ENCODE measurements around the gene PSAT1. TPM values are rescaled to one million over a fixed set of nuclear protein-coding genes. Genes with fewer than 3 reads are reported as not detected.

Gene PSAT1
- total RNA-seq, 1 experiment from 2014 or later: 215 TPM

GRCh38 chr9:78366827-78367226, 69.9 kb downstream of the PSAT1 start:
- Histone ChIP-seq H2BK120ac (ENCODE audit: low read depth, low read length, poor library complexity, severe bottlenecking) (no peak overlapping the region), H3K14ac (ENCODE audit: insufficient read depth, low read length) (no peak overlapping the region), H3K79me2 (ENCODE audit: insufficient read depth, low read length) (no peaks in the 10 kb centered on the region), H3K23me2 (ENCODE audit: insufficient read length, low read depth, low read length, poor library complexity, severe bottlenecking) (no peaks in the 10 kb centered on the region), H3K23ac (ENCODE audit: insufficient read length, low read depth, low read length) (no peak overlapping the region), H3K4me1 (ENCODE audit: insufficient read depth, low read length) (peaks cover 5% of the 10 kb centered on the region; the same call in 1 of the 2 replicates), H3K4ac (ENCODE audit: low read depth, low read length) (no peak overlapping the region), H4K5ac (ENCODE audit: insufficient read length, low read depth, low read length) (no peak overlapping the region), H2BK5ac (ENCODE audit: insufficient read length, low read length) (no peak overlapping the region), H4K8ac (replicated peaks; ENCODE audit: insufficient read length, low read depth, low read length) (no peak overlapping the region), H3K56ac (ENCODE audit: insufficient read length, low read depth, low read length) (no peak overlapping the region), H2BK15ac (ENCODE audit: low read depth, low read length) (no peak overlapping the region), H3K79me1 (ENCODE audit: insufficient read depth, low read depth, low read length, poor library complexity, severe bottlenecking) (no peaks in the 10 kb centered on the region), H2BK12ac (ENCODE audit: insufficient read length, low read depth, low read length) (no peak overlapping the region), H3T11ph (ENCODE audit: low read length) (no peak overlapping the region), H3K18ac (ENCODE audit: insufficient read length, low read depth, low read length) (no peak overlapping the region), H3K9me3 (ENCODE audit: control insufficient read depth, low read depth, low read length) (no peaks in the 10 kb centered on the region), H3K27ac (ENCODE audit: insufficient read length, low read depth, low read length) (no peak overlapping the region), H4K91ac (ENCODE audit: insufficient read length, low read depth, low read length) (no peak overlapping the region), H3K27me3 (ENCODE audit: insufficient read depth, low read length) (no peaks in the 10 kb centered on the region), H2BK20ac (ENCODE audit: low read depth, low read length, poor library complexity, severe bottlenecking) (no peak overlapping the region), H4K20me1 (ENCODE audit: control insufficient read depth, insufficient read depth, insufficient read length) (no peaks in the 10 kb centered on the region), H3K9ac (ENCODE audit: extremely low read depth, insufficient read length, low read length) (no peak overlapping the region), H2AK5ac (ENCODE audit: insufficient read length, low read length) (no peak overlapping the region), H2AFZ (ENCODE audit: low read length) (no peak overlapping the region), H3K4me2 (ENCODE audit: insufficient read depth, insufficient read length, low read length) (no peak overlapping the region)
- Mint-ChIP-seq H3K27ac (peak overlapping the region in 1 of 3 experiments; percentile 29; a peak in 2 of 7 replicates), H3K27me3 (ENCODE audit: low read depth) (no peaks in the 10 kb centered on the region; the same call in 1 of the 2 replicates), H3K36me3 (ENCODE audit: insufficient read depth in 1 of 3, low read depth in 3 of 3) (no peaks in the 10 kb centered on the region; a peak in 1 of 7 replicates), H3K4me3 (no peak overlapping the region), H3K4me1 (peaks cover 33 to 49% of the 10 kb centered on the region in 2 experiments), H3K9me3 (no peaks in the 10 kb centered on the region)
- DNase-seq: no peak
- no peak for TF ChIP-seq CTCF (conservative IDR thresholded peaks at IDR 0.05)
- WGBS (ENCODE audit: extremely low coverage, insufficient read length, low lambda C conversion rate): no CpG with 5 or more reads among the region's 3 CpGs
